PC-9 (cell line): ENCODE data around the gene NAPB.

ENCODE experiments used
- CTCF ChIP-seq: fragments of 200-600 bp; sonication (generic); conservative IDR thresholded peaks from 2 replicates; pipeline ENCODE4 v1.6.1; 2017; ENCODE audit warnings: mixed run types, antibody characterized with exemption, mild to moderate bottlenecking, moderate library complexity
- EZH2 ChIP-seq: fragments of 200-600 bp; sonication (generic); IDR thresholded peaks from 2 replicates; pipeline ENCODE4 v1.8.0; 2017; ENCODE audit warnings: antibody characterized with exemption, low read depth

DNA sequence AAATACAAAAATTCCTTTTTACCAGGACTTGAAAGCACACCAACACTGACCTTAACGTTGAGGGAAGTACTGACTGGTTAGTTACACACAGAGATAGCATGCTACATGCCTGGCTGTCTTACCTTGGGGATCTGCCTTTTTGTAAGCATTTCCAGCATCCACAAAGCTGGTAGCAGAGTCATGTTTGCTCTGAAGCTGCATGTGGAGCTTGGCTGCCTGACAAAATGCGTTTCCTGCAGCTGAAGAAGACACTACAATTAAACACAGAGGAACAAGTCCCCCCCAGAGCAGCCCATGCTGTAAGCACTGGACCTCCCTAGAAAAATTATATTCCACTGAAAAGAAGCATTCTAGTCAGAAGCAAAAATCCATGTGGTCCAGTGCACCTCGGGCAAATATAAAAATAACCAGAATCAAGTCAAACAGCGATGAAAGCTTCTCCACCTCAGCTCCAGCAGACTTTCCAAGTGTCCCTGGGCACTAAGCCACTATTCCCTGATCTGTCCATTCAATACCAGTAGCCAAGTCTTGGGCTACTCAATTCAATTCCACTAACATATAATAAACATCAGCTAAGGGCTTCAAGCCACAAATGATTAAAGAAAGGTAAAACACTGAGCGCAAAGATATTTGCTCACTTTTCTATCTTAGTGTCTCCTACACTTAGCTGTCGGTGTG, 24.2 kb downstream of the NAPB start:
- TF ChIP-seq CTCF (no peak), EZH2 (no peak)
